DOHH2 (cell line): ENCODE measurements around the gene TXNDC2.
"Not testable (repeated sequence)": the region's sequence is repeated elsewhere in the genome, so short reads cannot be mapped to it uniquely, and the experiment has no call there.

Source experiments
- H3F3A ChIP-seq: fragments of 200-600 bp; sonication (generic), shearing (Covaris generic); 2 replicates; pipeline ENCODE4 v1.6.0; 2016; ENCODE audit warnings: antibody characterized with exemption, mild to moderate bottlenecking; ENCODE audit not compliant: control insufficient read depth, insufficient read depth
- H3K27ac ChIP-seq: fragments of 200-600 bp; sonication (generic); 2 replicates; pipeline ENCODE4 v1.5.1; 2014; ENCODE audit warnings: low read depth, mild to moderate bottlenecking, low read length, moderate library complexity
- H3K27me3 ChIP-seq: fragments of 200-600 bp; sonication (generic); 2 replicates; pipeline ENCODE4 v1.6.1; 2014; ENCODE audit warnings: mild to moderate bottlenecking, low read length, mixed read lengths; ENCODE audit not compliant: control insufficient read depth
- H3K36me3 ChIP-seq: fragments of 200-600 bp; sonication (generic); 2 replicates; pipeline ENCODE4 v1.6.1; 2014; ENCODE audit warnings: mild to moderate bottlenecking, low read length, moderate library complexity, mixed read lengths; ENCODE audit not compliant: control insufficient read depth
- H3K4me1 ChIP-seq: fragments of 200-600 bp; sonication (generic); 2 replicates; pipeline ENCODE4 v1.6.1; 2014; ENCODE audit warnings: mild to moderate bottlenecking, low read length, mixed read lengths; ENCODE audit not compliant: control insufficient read depth
- H3K4me2 ChIP-seq: fragments of 200-600 bp; sonication (generic); 2 replicates; pipeline ENCODE4 v1.6.0; 2014; ENCODE audit warnings: mild to moderate bottlenecking, low read length, moderate library complexity
- H3K4me3 ChIP-seq: fragments of 200-600 bp; sonication (generic); 2 replicates; pipeline ENCODE4 v1.5.1; 2014; ENCODE audit warnings: mild to moderate bottlenecking, low read length, mixed read lengths
- H3K79me2 ChIP-seq: fragments of 200-600 bp; sonication (generic); 2 replicates; pipeline ENCODE4 v1.6.1; 2014; ENCODE audit warnings: mild to moderate bottlenecking, low read length, mixed read lengths; ENCODE audit not compliant: control insufficient read depth
- H3K9me2 ChIP-seq: fragments of 200-600 bp; sonication (generic); replicated peaks from 2 replicates; pipeline ENCODE4 v1.6.1; 2014; ENCODE audit warnings: mild to moderate bottlenecking, low read length, mixed read lengths; ENCODE audit not compliant: control insufficient read depth
- H3K9me3 ChIP-seq: fragments of 200-600 bp; sonication (generic); 2 replicates; pipeline ENCODE4 v1.6.1; 2014; ENCODE audit warnings: antibody characterized with exemption, low read length, mixed read lengths; ENCODE audit not compliant: control insufficient read depth, insufficient read depth
- H4K20me1 ChIP-seq: fragments of 200-600 bp; sonication (generic); 2 replicates; pipeline ENCODE4 v1.6.0; 2014; ENCODE audit warnings: low read depth, mild to moderate bottlenecking, antibody characterized with exemption, low read length, moderate library complexity; ENCODE audit not compliant: control insufficient read depth, insufficient read depth
- CTCF ChIP-seq: fragments of 200-600 bp; sonication (generic); IDR thresholded peaks from one replicate; pipeline ENCODE4 v1.5.1; 2014; ENCODE audit warnings: antibody characterized with exemption, mild to moderate bottlenecking, low read depth, low read length; ENCODE audit not compliant: poor library complexity, severe bottlenecking
- EZH2phosphoT487 ChIP-seq: fragments of 200-600 bp; sonication (generic); IDR thresholded peaks from 2 replicates; pipeline ENCODE4 v1.6.1; 2017; ENCODE audit warnings: borderline replicate concordance, mild to moderate bottlenecking, antibody characterized with exemption, low read length, moderate library complexity, mixed read lengths

Gene TXNDC2

GRCh38 chr18:9886005-9886348, 204 bp downstream of the TXNDC2 start:
- H3K27me3 ChIP-seq, result 0 out of 2 replicates have a peak, but pooled peaks cover 3% of the 10 kb centered on the region
- TF ChIP-seq EZH2phosphoT487 (no peak), CTCF (no peak)

GRCh38 chr18:9887992-9888391, 2.2 kb downstream of the TXNDC2 start:
- TF ChIP-seq EZH2phosphoT487 (no peak), CTCF (no peak)
- Histone ChIP-seq H4K20me1 (no peaks in the 10 kb centered on the region), H3K9me2 (no peaks in the 10 kb centered on the region), H3K4me1 (no peaks in the 10 kb centered on the region), H3K9me3 (no peaks in the 10 kb centered on the region), H3K27ac (no peak overlapping the region), H3K36me3 (no peaks in the 10 kb centered on the region), H3K4me2 (no peak overlapping the region), H3K79me2 (no peaks in the 10 kb centered on the region), H3K27me3 (0 out of 2 replicates have a peak, but pooled peaks cover 3% of the 10 kb centered on the region), H3K4me3 (no peak overlapping the region), H3F3A (no peaks in the 10 kb centered on the region)

More at GRCh38 chr18:9886005-9886348, 204 bp downstream of the TXNDC2 start:
- Histone ChIP-seq H3K4me2 (no peak overlapping the region), H3K4me1 (no peaks in the 10 kb centered on the region), H3K27ac (no peak overlapping the region), H3K9me3 (no peaks in the 10 kb centered on the region), H3K79me2 (no peaks in the 10 kb centered on the region), H4K20me1 (no peaks in the 10 kb centered on the region), H3K4me3 (no peak overlapping the region), H3K36me3 (no peaks in the 10 kb centered on the region), H3F3A (no peaks in the 10 kb centered on the region), H3K9me2 (no peaks in the 10 kb centered on the region)

GRCh38 chr18:9890196-9890595, 4.4 kb downstream of the TXNDC2 start:
- no peaks in the 10 kb centered on the region for H3K36me3 ChIP-seq
- H3K4me3 ChIP-seq, result no peak overlapping the region
- no peaks in the 10 kb centered on the region for H4K20me1 ChIP-seq
- H3F3A ChIP-seq, result no peaks in the 10 kb centered on the region
- 0 out of 2 replicates have a peak, but pooled peaks cover 3% of the 10 kb centered on the region for H3K27me3 ChIP-seq
- no peaks in the 10 kb centered on the region for H3K9me2 ChIP-seq
- TF ChIP-seq EZH2phosphoT487 (no peak), CTCF (no peak)
- no peaks in the 10 kb centered on the region for H3K79me2 ChIP-seq
- H3K27ac ChIP-seq, result no peak overlapping the region
- no peak overlapping the region for H3K4me2 ChIP-seq
- H3K9me3 ChIP-seq, result no peaks in the 10 kb centered on the region
- H3K4me1 ChIP-seq, result no peaks in the 10 kb centered on the region

GRCh38 chr18:9890957-9891356, 5.2 kb downstream of the TXNDC2 start:
- Histone ChIP-seq H3K4me3 (no peak overlapping the region), H3K27ac (no peak overlapping the region), H3K4me2 (no peak overlapping the region), H3K27me3 (0 out of 2 replicates have a peak, but pooled peaks cover 3% of the 10 kb centered on the region), H3K79me2 (no peaks in the 10 kb centered on the region), H3F3A (no peaks in the 10 kb centered on the region), H3K36me3 (no peaks in the 10 kb centered on the region), H4K20me1 (no peaks in the 10 kb centered on the region), H3K4me1 (no peaks in the 10 kb centered on the region), H3K9me2 (no peaks in the 10 kb centered on the region), H3K9me3 (no peaks in the 10 kb centered on the region)
- TF ChIP-seq EZH2phosphoT487 (no peak), CTCF (no peak)

- not testable (repeated sequence) for H3K79me2 ChIP-seq, H3K4me2 ChIP-seq, H3K4me1 ChIP-seq, H3K27ac ChIP-seq, H3K27me3 ChIP-seq, H3F3A ChIP-seq, H3K9me2 ChIP-seq, H3K4me3 ChIP-seq, H4K20me1 ChIP-seq, H3K9me3 ChIP-seq, H3K36me3 ChIP-seq
These were observed 5.7 kb downstream of the TXNDC2 start for GRCh38 chr18:9891515-9891914.
